OCI-M1 (cell line): ENCODE measurements around the gene SLCO2B1.

Source experiments
- DNase-seq: peaks from one replicate; lab custom pipeline; 2025; lab: John Stamatoyannopoulos, UW

Gene SLCO2B1

GRCh38 chr11:75246671-75247350 lies 95.9 kb downstream of the SLCO2B1 start:
- no peak for DNase-seq

- no peak for DNase-seq
Measured at GRCh38 chr11:75248924-75249256, 98.0 kb downstream of the SLCO2B1 start.

GRCh38 chr11:75249704-75250103 lies 98.8 kb downstream of the SLCO2B1 start:
- no peak for DNase-seq

GRCh38 chr11:75254326-75254725 lies 103.4 kb downstream of the SLCO2B1 start:
- DNase-seq, result no peak
